HuH-7 (cell line): Measurements from ENCODE around the gene CRIP1.

Experiments
- DNase-seq: peaks from one replicate; pipeline ENCODE4 v3.0.0; 2011; ENCODE audit warnings: low spot score

The CRIP1 gene

GRCh38 chr14:105470350-105471296, 16.1 kb upstream of the CRIP1 start:
- DNase-seq = no peak

DNA sequence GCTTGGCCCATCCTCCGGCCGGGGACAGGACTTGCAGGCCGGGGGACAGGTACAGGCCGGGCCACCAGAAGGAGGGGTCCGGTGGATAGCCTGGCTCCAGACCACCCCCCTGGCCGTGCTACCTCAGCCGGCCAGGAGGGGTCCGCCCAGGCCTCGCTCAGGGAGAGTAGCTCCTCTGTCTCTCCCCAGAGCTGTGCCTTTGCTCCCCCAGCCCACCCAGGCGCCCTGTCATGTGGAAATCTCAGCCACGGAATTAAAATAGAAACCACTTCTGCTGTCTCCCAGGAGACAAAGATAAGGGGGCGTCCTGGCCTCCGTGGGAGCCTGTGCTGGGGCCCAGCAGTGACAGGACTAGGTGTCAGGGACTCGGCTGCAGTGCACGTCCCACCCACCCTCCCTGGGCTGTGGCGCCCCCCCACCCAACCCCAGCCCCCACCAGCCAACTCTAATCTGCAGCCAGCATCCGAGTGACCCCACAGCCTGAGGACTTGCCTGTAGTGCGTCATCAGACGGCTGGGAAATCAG, 15.3 kb upstream of the CRIP1 start:
- DNase-seq = no peak

- DNase-seq = no peak
These were observed 14.7 kb upstream of the CRIP1 start for GRCh38 chr14:105471823-105472485.

- no peak for DNase-seq
These were observed 14.1 kb upstream of the CRIP1 start for GRCh38 chr14:105472486-105472991.

GRCh38 chr14:105473033-105473676, 13.5 kb upstream of the CRIP1 start:
- no peak for DNase-seq

DNA sequence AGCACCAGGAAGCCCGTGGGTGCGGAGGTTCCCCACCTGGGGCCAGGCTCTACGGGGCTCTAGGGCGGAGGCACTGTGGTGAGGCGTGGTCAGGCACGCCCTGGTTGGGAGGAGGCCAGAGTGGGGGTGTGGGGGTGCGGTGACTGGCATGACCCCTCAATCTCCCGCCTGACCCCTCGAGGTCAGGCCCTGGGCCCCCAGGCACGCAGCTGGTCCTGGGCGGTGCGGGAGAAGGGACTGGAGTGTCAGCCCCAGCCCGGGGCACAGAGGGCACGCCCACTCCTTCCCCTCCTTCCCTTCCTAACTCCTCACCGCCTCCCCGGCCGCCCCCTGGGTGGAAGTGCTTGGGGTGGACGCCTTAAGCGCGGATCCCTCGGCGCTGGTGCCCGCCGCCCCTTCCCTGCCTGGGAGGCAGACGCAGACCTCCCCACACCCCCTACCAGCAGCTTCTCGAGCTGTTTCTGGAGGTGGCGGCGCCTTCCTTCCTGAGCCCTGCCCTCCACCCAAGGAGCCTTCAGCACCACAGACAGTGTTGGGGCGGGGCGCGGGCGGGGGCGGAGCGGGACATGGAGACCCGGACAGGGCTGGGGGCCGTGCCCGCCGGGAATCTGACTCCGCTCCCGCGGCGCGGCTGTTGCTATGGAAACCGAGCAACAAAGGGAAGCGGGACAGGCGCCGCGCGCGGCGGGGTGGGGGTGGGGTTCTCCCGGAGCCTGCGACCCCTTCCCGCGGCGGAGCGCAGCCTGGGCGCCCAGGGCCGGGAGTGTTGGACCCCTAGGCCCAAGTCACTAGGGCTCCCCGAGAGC, 12.8 kb upstream of the CRIP1 start:
- DNase-seq = peak; percentile 77

GRCh38 chr14:105474483-105475268, 12.0 kb upstream of the CRIP1 start, which contains the start of gene CRIP2:
TSS of gene CRIP2 (plus strand) at chr14:105474821. CDS start at chr14:105474863, 42 bp downstream.
- DNase-seq = peak; percentile 84

GRCh38 chr14:105475269-105476096, 11.2 kb upstream of the CRIP1 start:
- no peak for DNase-seq

DNA sequence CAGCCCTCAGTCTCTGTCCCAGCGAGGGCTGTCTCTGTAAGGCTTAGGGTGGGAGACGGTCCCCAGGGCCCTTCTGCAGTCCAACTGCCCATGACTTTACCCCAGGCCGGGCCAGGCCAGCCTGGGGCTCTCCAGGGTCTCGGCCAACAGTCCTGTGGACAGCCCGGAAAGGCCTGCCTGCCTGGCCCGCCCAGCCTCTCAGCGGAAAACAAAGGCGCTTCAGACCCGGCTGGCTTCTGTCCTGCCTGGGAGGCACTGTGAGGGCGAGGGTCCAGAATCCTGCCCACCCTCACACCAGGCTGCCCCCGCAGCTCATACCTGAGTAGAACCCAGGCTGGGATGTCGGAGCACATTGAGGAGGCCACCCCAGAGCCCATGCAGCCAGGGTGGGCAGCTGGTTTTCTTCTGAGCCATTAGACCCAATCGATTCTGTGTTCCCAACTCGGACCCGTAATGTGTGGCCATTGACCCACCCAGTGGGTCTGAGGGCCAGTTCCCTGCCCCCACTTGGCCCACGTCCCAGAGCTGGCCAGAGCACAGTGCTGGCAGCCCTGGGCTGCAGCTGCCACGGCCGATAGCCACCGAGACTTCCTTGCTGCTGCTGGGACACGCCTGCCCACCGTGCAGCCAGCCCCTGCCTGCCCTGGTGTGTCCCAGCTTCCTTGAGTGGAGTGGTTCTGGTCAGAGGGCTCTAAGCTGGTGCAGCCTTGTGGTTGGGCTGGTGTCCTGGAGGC, 10.4 kb upstream of the CRIP1 start:
- no peak for DNase-seq

GRCh38 chr14:105476831-105477659, 9.6 kb upstream of the CRIP1 start:
- no peak for DNase-seq

- DNase-seq = no peak
These were observed 8.9 kb upstream of the CRIP1 start for GRCh38 chr14:105477660-105478397.

- DNase-seq = no peak
These were observed 8.1 kb upstream of the CRIP1 start for GRCh38 chr14:105478398-105479251.

GRCh38 chr14:105479431-105480158, 7.1 kb upstream of the CRIP1 start:
- no peak for DNase-seq

- no peak for DNase-seq
These were observed 6.4 kb upstream of the CRIP1 start for GRCh38 chr14:105480199-105480746.
